ENCODE results near the gene CCDC15.
A peak's percentile ranks its signal among the peaks of the same experiment; 100 is the strongest.

Gene CCDC15

GRCh38 chr11:125075242-125075625 is 121.2 kb downstream of the CCDC15 start:
- H3K9me3 ChIP-seq (ENCODE audit: control insufficient read depth, insufficient read depth, low read depth, low read length): no peaks in the 10 kb centered on the region
- no peak overlapping the region for H3K27ac ChIP-seq (ENCODE audit: extremely low read depth, low read depth, low read length)
- TF ChIP-seq ZNF174 (tag by site-specific recombination; IDR thresholded peaks at IDR 0.05) (no peak), ZNF2 (tag by site-specific recombination; IDR thresholded peaks at IDR 0.05) (no peak), SCRT2 (tag by site-specific recombination; IDR thresholded peaks at IDR 0.05) (peak; percentile 80), ZNF175 (tag by site-specific recombination; IDR thresholded peaks at IDR 0.05) (no peak), SCRT1 (tag by site-specific recombination; IDR thresholded peaks at IDR 0.05; ENCODE audit: borderline replicate concordance) (0 out of 2 replicates have a peak, but pooled peaks have one; percentile 16), ZNF623 (tag by site-specific recombination; IDR thresholded peaks at IDR 0.05) (no peak)
- no peaks in the 10 kb centered on the region for H3K36me3 ChIP-seq (ENCODE audit: control insufficient read depth in 2 of 2, insufficient read depth in 1 of 2, low read length in 2 of 2)
- CTCF ChIA-PET: interaction anchor here (0.6 to 1.2 kb wide), 2 partner anchors 15 to 430 kb away, joined by 3 read pairs; no protein-coding TSS in a partner anchor
- H3K4me1 ChIP-seq (ENCODE audit: control insufficient read depth, insufficient read depth, low read length): no peaks in the 10 kb centered on the region
- POLR2A ChIA-PET: interaction anchor here (0.6 kb wide), 1 partner anchor 827 kb away, joined by 7 read pairs; no protein-coding TSS in a partner anchor
- no peak overlapping the region for H3K4me3 ChIP-seq (ENCODE audit: low read depth, low read length)

DNA sequence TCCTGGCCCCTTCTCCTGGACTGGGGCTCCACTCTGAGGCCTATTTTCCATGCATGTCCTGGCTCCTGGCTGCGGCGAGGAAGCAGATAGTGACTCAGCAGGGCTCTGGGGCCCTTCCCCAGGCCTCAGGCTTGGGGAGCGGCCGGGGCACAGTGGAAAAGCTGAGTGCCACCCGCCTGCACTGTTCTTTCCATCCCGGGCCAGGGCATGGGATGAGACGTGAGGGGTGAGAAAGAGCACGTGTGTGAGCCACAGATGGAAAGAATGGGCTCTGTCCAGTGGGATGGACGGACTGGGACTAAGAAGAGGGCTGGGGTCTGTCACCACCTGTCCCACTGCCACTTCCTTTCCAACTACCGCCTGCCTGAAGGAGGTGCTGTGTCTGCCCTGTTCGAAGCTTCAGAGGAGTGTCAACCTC is 121.9 kb downstream of the CCDC15 start:
- CTCF ChIA-PET: interaction anchor here (0.6 to 1.2 kb wide), 3 partner anchors 15 to 431 kb away, joined by 3 to 5 read pairs (median 3); no protein-coding TSS in a partner anchor
- no peak overlapping the region for H3K4me3 ChIP-seq (ENCODE audit: low read depth, low read length)
- no peaks in the 10 kb centered on the region for H3K4me1 ChIP-seq (ENCODE audit: control insufficient read depth, insufficient read depth, low read length)
- no peaks in the 10 kb centered on the region for H3K9me3 ChIP-seq (ENCODE audit: control insufficient read depth, insufficient read depth, low read depth, low read length)
- no peak overlapping the region for H3K27ac ChIP-seq (ENCODE audit: extremely low read depth, low read depth, low read length)
- POLR2A ChIA-PET: interaction anchor here (0.6 kb wide), 1 partner anchor 826 kb away, joined by 7 read pairs; no protein-coding TSS in a partner anchor
- H3K36me3 ChIP-seq (ENCODE audit: control insufficient read depth in 2 of 2, insufficient read depth in 1 of 2, low read length in 2 of 2): no peaks in the 10 kb centered on the region
- TF ChIP-seq ZNF488 (tag by site-specific recombination; IDR thresholded peaks at IDR 0.05) (no peak), ZNF394 (tag by site-specific recombination; IDR thresholded peaks at IDR 0.05; ENCODE audit: borderline replicate concordance) (no peak), MZF1 (tag by site-specific recombination; IDR thresholded peaks at IDR 0.05; ENCODE audit: borderline replicate concordance) (no peak), ZNF132 (tag by site-specific recombination; IDR thresholded peaks at IDR 0.05; ENCODE audit: borderline replicate concordance) (no peak), ZNF791 (tag by site-specific recombination; IDR thresholded peaks at IDR 0.05) (no peak), ZNF747 (tag by site-specific recombination; IDR thresholded peaks at IDR 0.05) (no peak), ZNF600 (tag by site-specific recombination; IDR thresholded peaks at IDR 0.05) (no peak), ZNF76 (tag by site-specific recombination; IDR thresholded peaks at IDR 0.05; ENCODE audit: borderline replicate concordance, low read depth) (no peak), ZNF624 (tag by site-specific recombination; IDR thresholded peaks at IDR 0.05) (no peak), HOXC10 (CRISPR knock-in tag; IDR thresholded peaks at IDR 0.05) (no peak)

DNA sequence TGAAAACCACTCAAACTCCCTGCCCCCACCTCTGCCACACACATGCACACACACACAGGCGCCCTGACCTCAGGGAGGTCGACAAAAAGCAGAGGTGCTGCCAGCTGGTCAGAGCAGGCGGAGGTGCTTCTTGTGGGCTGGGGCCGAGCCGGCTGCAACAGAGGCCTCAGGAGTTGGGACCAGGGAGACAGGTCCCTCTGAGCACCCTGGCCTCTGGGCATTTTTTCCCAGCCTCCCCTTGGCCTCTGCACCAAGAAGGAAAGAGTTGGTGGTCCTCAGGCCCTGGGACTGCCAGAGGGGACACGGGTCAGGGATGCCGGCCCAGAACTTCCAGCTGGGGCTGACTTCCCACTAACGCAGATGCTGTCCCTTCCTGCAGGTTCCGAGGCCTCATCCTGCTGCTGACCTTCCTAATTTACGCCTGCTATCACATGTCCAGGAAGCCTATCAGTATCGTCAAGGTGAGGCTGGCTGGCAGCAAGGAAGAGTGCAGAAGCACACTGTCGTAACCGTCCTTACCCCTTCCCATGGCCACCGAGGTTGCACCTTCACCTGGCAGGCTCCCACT is 122.5 kb downstream of the CCDC15 start:
- no peaks in the 10 kb centered on the region for H3K4me1 ChIP-seq (ENCODE audit: control insufficient read depth, insufficient read depth, low read length)
- TF ChIP-seq ZNF777 (tag by site-specific recombination; IDR thresholded peaks at IDR 0.05; ENCODE audit: borderline replicate concordance) (no peak), ZFP69B (tag by site-specific recombination; IDR thresholded peaks at IDR 0.05) (no peak), ZNF239 (tag by site-specific recombination; IDR thresholded peaks at IDR 0.05) (no peak), MZF1 (tag by site-specific recombination; IDR thresholded peaks at IDR 0.05; ENCODE audit: borderline replicate concordance) (no peak), KLF7 (tag by site-specific recombination; IDR thresholded peaks at IDR 0.05; ENCODE audit: borderline replicate concordance) (no peak), ZFP37 (tag by site-specific recombination; IDR thresholded peaks at IDR 0.05) (no peak), ZNF292 (tag by site-specific recombination; IDR thresholded peaks at IDR 0.05; ENCODE audit: borderline replicate concordance, low read depth) (no peak), IKZF3 (tag by site-specific recombination; IDR thresholded peaks at IDR 0.05) (no peak), BCL11A (tag by site-specific recombination; IDR thresholded peaks at IDR 0.05; ENCODE audit: low read depth) (no peak), INSM2 (tag by site-specific recombination; IDR thresholded peaks at IDR 0.05) (no peak), ZNF16 (tag by site-specific recombination; IDR thresholded peaks at IDR 0.05; ENCODE audit: low read depth) (no peak), ZNF214 (tag by site-specific recombination; IDR thresholded peaks at IDR 0.05; ENCODE audit: borderline replicate concordance) (no peak)
- TF ChIP-seq, protein P1, sequence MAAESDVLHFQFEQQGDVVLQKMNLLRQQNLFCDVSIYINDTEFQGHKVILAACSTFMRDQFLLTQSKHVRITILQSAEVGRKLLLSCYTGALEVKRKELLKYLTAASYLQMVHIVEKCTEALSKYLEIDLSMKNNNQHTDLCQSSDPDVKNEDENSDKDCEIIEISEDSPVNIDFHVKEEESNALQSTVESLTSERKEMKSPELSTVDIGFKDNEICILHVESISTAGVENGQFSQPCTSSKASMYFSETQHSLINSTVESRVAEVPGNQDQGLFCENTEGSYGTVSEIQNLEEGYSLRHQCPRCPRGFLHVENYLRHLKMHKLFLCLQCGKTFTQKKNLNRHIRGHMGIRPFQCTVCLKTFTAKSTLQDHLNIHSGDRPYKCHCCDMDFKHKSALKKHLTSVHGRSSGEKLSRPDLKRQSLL (tag by site-specific recombination; IDR thresholded peaks at IDR 0.05): no peak
- H3K36me3 ChIP-seq (ENCODE audit: control insufficient read depth in 2 of 2, insufficient read depth in 1 of 2, low read length in 2 of 2): no peaks in the 10 kb centered on the region
- ChIA-PET POLR2A (no interaction called here), CTCF (interaction anchor here (0.7 to 2.8 kb wide), 3 partner anchors 14 to 358 kb away, joined by 3 to 7 read pairs (median 5); no protein-coding TSS in a partner anchor)
- no peak overlapping the region for H3K4me3 ChIP-seq (ENCODE audit: low read depth, low read length)
- no peaks in the 10 kb centered on the region for H3K9me3 ChIP-seq (ENCODE audit: control insufficient read depth, insufficient read depth, low read depth, low read length)
- H3K27ac ChIP-seq (ENCODE audit: extremely low read depth, low read depth, low read length): no peak overlapping the region

All from HEK293 (cell line).